Fibroblast of lung (primary cell): ENCODE data around the gene INPP1.

ENCODE experiments used
- EZH2 ChIP-seq: IDR thresholded peaks from 2 replicates; pipeline ENCODE4 v1.5.1; 2012; ENCODE audit warnings: low read length, control low read depth, mild to moderate bottlenecking; ENCODE audit errors: missing control alignments
- TF ChIP-seq, protein P1 (sequence below), 2 donors: IDR thresholded peaks in 1 of 2; conservative IDR thresholded peaks in 1 of 2; 1 replicate in 1 of 2; 2 replicates in 1 of 2; pipeline ENCODE4 v1.5.1; 2011 to 2012; ENCODE audit warnings: low read length in 2 of 2, control low read depth in 1 of 2, inconsistent platforms in 1 of 2, low read depth in 1 of 2, mild to moderate bottlenecking in 1 of 2

DNA sequence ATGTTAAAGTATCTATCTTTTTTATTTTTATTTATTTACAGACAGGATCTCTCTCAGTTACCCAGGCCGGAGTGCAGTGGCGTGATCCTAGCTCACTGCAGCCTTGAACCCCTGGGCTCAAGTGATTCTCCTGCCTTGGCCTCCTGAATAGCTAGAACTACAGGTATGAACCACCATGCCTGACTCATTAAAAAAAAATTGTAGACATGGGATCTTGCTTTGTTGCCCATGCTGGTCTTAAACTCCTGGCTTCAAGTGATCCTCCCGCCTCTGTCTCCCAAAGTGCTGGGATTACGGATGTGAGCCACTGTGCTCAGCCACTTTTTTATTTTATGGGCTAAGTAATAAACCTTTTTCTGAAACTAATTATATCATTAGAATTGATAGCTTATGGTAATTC is 71.9 kb downstream of the INPP1 start:
- TF ChIP-seq, protein P1, sequence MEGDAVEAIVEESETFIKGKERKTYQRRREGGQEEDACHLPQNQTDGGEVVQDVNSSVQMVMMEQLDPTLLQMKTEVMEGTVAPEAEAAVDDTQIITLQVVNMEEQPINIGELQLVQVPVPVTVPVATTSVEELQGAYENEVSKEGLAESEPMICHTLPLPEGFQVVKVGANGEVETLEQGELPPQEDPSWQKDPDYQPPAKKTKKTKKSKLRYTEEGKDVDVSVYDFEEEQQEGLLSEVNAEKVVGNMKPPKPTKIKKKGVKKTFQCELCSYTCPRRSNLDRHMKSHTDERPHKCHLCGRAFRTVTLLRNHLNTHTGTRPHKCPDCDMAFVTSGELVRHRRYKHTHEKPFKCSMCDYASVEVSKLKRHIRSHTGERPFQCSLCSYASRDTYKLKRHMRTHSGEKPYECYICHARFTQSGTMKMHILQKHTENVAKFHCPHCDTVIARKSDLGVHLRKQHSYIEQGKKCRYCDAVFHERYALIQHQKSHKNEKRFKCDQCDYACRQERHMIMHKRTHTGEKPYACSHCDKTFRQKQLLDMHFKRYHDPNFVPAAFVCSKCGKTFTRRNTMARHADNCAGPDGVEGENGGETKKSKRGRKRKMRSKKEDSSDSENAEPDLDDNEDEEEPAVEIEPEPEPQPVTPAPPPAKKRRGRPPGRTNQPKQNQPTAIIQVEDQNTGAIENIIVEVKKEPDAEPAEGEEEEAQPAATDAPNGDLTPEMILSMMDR (conservative IDR thresholded peaks at IDR 0.05 in 1 of 2, IDR thresholded peaks at IDR 0.05 in 1 of 2; ENCODE audit: low read depth in 1 of 2, low read length in 2 of 2): no peak
- no peak for TF ChIP-seq EZH2
